ENCODE data around the gene CDC37L1.

DNA sequence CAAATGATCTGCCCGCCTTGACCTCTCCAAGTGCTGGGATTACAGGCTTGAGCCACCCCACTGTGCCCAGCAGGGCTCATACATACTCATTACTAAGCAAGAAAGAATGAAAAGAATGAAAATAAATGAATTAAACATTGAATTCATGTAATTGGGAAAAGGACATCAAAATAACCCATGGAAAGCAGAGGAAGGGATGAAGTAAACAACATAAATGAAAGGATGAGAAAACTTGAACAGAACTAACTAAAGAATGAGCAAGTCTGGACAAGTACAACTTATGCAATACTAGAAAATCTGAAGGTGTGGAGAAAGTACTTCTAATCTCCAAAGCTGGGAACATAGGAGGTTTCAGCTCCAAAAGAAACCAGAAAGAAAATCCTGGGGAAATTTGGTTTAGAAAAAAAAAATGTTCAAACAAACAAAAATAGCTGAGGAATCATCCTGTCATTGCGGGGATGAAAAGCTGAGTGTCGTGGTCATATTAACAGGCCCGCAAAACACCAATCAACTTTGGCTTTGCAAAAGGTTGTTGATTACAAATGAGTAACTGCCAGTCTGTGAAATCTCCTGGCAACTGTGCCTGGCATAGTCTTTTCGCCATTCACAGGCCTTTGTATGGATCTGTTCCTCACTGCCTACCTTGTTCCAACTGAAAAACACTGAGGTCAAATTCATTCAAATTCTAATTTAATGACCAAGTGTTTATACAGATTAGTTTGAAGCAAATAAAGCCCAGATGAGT is 63.9 kb downstream of the CDC37L1 start:
- TF ChIP-seq, protein P1, sequence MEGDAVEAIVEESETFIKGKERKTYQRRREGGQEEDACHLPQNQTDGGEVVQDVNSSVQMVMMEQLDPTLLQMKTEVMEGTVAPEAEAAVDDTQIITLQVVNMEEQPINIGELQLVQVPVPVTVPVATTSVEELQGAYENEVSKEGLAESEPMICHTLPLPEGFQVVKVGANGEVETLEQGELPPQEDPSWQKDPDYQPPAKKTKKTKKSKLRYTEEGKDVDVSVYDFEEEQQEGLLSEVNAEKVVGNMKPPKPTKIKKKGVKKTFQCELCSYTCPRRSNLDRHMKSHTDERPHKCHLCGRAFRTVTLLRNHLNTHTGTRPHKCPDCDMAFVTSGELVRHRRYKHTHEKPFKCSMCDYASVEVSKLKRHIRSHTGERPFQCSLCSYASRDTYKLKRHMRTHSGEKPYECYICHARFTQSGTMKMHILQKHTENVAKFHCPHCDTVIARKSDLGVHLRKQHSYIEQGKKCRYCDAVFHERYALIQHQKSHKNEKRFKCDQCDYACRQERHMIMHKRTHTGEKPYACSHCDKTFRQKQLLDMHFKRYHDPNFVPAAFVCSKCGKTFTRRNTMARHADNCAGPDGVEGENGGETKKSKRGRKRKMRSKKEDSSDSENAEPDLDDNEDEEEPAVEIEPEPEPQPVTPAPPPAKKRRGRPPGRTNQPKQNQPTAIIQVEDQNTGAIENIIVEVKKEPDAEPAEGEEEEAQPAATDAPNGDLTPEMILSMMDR (IDR thresholded peaks at IDR 0.05), result no peak
- TF ChIP-seq POLR2A (IDR thresholded peaks at IDR 0.05), result no peak
